ENCODE data around the gene CLEC11A. TPM values are rescaled to one million over a fixed set of nuclear protein-coding genes. Genes with fewer than 3 reads are reported as not detected.
"Not testable (repeated sequence)": the region's sequence is repeated elsewhere in the genome, so short reads cannot be mapped to it uniquely, and the experiment has no call there.

CLEC11A gene
- total and polyA plus RNA-seq, 2 donors from 2014 or later: 9.6 to 24.5 TPM

GRCh38 chr19:50750010-50750409 is 26.8 kb downstream of the CLEC11A start:
- Histone ChIP-seq H3K27me3 (ENCODE audit: control insufficient read depth, insufficient read depth, low read length) (no peaks in the 10 kb centered on the region), H3K9me3 (ENCODE audit: control insufficient read depth in 2 of 3, insufficient read depth in 1 of 3, low read length in 3 of 3) (no peaks in the 10 kb centered on the region), H3K27ac (ENCODE audit: low read depth in 2 of 2, low read length in 2 of 2) (no peak overlapping the region), H3K36me3 (ENCODE audit: control insufficient read depth in 2 of 3, insufficient read depth in 3 of 3, low read length in 3 of 3) (no peaks in the 10 kb centered on the region), H3K9ac (ENCODE audit: low read length in 3 of 3) (no peak overlapping the region), H3K4me3 (ENCODE audit: low read length in 3 of 3) (no peak overlapping the region), H3K4me1 (ENCODE audit: control insufficient read depth in 2 of 3, insufficient read depth in 2 of 3, low read depth in 1 of 3, low read length in 3 of 3) (no peaks in the 10 kb centered on the region)
- FAIRE-seq: no peak
- intact Hi-C loops (cut with DNase I): no loop called here
- TF ChIP-seq CTCF (IDR thresholded peaks at IDR 0.05; ENCODE audit: borderline replicate concordance, extremely low read depth, insufficient read depth): no peak
- no peak for DNase-seq

DNA sequence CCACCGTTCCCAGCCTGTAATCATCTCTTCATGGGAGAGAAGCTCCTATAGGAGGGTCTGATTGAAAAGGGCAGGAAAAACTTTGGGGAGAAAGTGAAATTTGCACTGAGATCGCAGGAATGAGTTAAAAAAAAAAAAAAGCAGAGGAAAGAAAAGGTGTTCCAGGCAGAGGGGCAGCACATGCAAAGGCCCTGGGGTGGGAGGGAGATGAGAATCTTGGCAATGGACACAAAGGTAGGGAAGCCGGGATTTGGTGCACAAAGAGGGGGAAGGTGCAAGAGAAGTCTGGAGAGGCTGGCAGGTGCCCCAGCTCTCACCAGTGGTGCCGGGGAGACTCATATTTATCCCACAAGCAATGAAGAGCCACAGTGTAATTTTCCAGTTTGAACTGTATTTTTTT is 30.7 kb downstream of the CLEC11A start:
- Histone ChIP-seq H3K4me1 (ENCODE audit: control insufficient read depth in 2 of 3, insufficient read depth in 2 of 3, low read depth in 1 of 3, low read length in 3 of 3) (no peaks in the 10 kb centered on the region), H3K9ac (ENCODE audit: low read length in 3 of 3) (no peak overlapping the region), H3K36me3 (ENCODE audit: control insufficient read depth in 2 of 3, insufficient read depth in 3 of 3, low read length in 3 of 3) (no peaks in the 10 kb centered on the region), H3K9me3 (ENCODE audit: control insufficient read depth in 2 of 3, insufficient read depth in 1 of 3, low read length in 3 of 3) (no peaks in the 10 kb centered on the region), H3K27ac (ENCODE audit: low read depth in 2 of 2, low read length in 2 of 2) (no peak overlapping the region), H3K27me3 (ENCODE audit: control insufficient read depth, insufficient read depth, low read length) (no peaks in the 10 kb centered on the region), H3K4me3 (ENCODE audit: low read length in 3 of 3) (no peak overlapping the region)
- intact Hi-C loops (cut with DNase I): no loop called here
- TF ChIP-seq CTCF (IDR thresholded peaks at IDR 0.05; ENCODE audit: borderline replicate concordance, extremely low read depth, insufficient read depth): no peak
- DNase-seq (no peak), FAIRE-seq (no peak)

DNA sequence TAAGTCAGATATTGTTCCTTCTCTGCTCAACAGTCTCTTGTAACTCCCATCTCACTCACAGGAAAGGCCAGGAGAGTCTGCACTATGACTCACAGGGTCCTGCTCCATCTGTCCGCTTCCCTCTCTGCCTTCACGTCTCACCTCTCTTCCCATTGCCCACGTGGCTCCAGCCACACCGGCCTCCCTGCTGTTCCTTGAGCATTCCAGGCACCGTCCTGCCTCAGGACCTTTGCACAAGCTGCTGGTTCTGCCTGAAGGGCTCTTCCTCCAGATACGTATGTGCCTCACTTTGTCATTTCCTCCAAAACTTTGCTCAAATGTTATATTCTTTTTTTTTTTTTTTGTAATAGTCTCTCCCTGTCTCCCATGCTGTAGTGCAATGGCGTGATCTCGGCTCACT is 33.1 kb downstream of the CLEC11A start:
- intact Hi-C loops (cut with DNase I): not testable (repeated sequence)

DNA sequence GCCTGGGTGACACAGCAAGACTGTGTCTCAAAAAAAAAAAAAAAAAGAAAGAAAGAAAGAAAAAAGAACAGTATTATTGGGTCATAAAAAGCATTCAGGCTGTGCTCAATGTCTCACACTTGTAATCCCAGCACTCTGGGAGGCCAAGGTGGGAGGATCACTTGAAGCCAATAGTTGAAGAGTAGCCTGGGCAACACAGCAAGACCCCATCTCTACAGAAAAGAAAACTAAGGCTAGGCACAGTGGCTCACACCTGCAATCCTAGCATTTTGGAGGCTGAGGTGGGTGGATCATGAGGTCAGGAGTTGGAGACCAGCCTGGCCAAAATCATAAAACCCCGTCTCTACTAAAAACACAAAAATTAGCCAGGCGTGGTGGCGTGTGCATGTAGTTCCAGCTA is 34.5 kb downstream of the CLEC11A start:
- H3K4me1 ChIP-seq (ENCODE audit: control insufficient read depth in 2 of 3, insufficient read depth in 2 of 3, low read depth in 1 of 3, low read length in 3 of 3); intact Hi-C loops (cut with DNase I); H3K4me3 ChIP-seq (ENCODE audit: low read length in 3 of 3); DNase-seq; H3K9me3 ChIP-seq (ENCODE audit: control insufficient read depth in 2 of 3, insufficient read depth in 1 of 3, low read length in 3 of 3); H3K27me3 ChIP-seq (ENCODE audit: control insufficient read depth, insufficient read depth, low read length); H3K9ac ChIP-seq (ENCODE audit: low read length in 3 of 3); H3K27ac ChIP-seq (ENCODE audit: low read depth in 2 of 2, low read length in 2 of 2); H3K36me3 ChIP-seq (ENCODE audit: control insufficient read depth in 2 of 3, insufficient read depth in 3 of 3, low read length in 3 of 3); FAIRE-seq: not testable (repeated sequence)

More for the DNA sequence above, 33.1 kb downstream of the CLEC11A start:
- not testable (repeated sequence) for H3K27me3 ChIP-seq (ENCODE audit: control insufficient read depth, insufficient read depth, low read length); DNase-seq; H3K4me3 ChIP-seq (ENCODE audit: low read length in 3 of 3); H3K9me3 ChIP-seq (ENCODE audit: control insufficient read depth in 2 of 3, insufficient read depth in 1 of 3, low read length in 3 of 3); H3K36me3 ChIP-seq (ENCODE audit: control insufficient read depth in 2 of 3, insufficient read depth in 3 of 3, low read length in 3 of 3); H3K9ac ChIP-seq (ENCODE audit: low read length in 3 of 3); FAIRE-seq; H3K27ac ChIP-seq (ENCODE audit: low read depth in 2 of 2, low read length in 2 of 2); H3K4me1 ChIP-seq (ENCODE audit: control insufficient read depth in 2 of 3, insufficient read depth in 2 of 3, low read depth in 1 of 3, low read length in 3 of 3)

GRCh38 chr19:50759076-50759475 is 35.9 kb downstream of the CLEC11A start:
- H3K9me3 ChIP-seq (ENCODE audit: control insufficient read depth in 2 of 3, insufficient read depth in 1 of 3, low read length in 3 of 3); FAIRE-seq; H3K36me3 ChIP-seq (ENCODE audit: control insufficient read depth in 2 of 3, insufficient read depth in 3 of 3, low read length in 3 of 3); H3K27ac ChIP-seq (ENCODE audit: low read depth in 2 of 2, low read length in 2 of 2); intact Hi-C loops (cut with DNase I); H3K4me1 ChIP-seq (ENCODE audit: control insufficient read depth in 2 of 3, insufficient read depth in 2 of 3, low read depth in 1 of 3, low read length in 3 of 3); H3K9ac ChIP-seq (ENCODE audit: low read length in 3 of 3); DNase-seq; H3K4me3 ChIP-seq (ENCODE audit: low read length in 3 of 3); H3K27me3 ChIP-seq (ENCODE audit: control insufficient read depth, insufficient read depth, low read length): not testable (repeated sequence)
